COLO668 (cell line): ENCODE measurements around the gene SH2D1A.

ENCODE experiments used
- DNase-seq: peaks from one replicate; lab custom pipeline; 2025; ENCODE audit not compliant: unreplicated experiment; lab: John Stamatoyannopoulos, UW

Gene SH2D1A

GRCh38 chrX:124415115-124415800 is 68.9 kb downstream of the SH2D1A start:
- DNase-seq: no peak

GRCh38 chrX:124421898-124422655 is 75.7 kb downstream of the SH2D1A start:
- no peak for DNase-seq
